ENCODE results near the gene FAM204A.

DNA sequence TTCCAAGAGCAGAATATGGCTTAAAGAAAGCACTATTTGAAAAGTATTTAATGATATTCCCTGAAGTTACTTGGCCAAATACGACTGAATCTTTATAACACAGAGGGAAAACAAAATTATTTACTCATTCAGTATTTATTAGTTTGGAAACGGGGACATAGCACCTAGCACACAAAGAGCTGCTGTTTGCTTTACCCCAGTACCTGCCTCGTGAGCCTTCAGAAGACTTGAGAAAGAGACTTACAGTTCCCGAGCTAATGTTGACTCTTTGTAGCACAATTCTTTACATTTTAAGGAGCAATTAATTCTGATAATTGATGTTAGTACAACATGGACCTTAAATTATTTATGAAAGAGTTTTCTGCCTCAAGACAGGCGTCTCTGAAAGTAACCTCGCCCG is 88.7 kb downstream of the FAM204A start:
- TF ChIP-seq FOXM1 (IDR thresholded peaks at IDR 0.05; ENCODE audit: borderline replicate concordance) (no peak), ELF4 (IDR thresholded peaks at IDR 0.05) (no peak), SP1 (IDR thresholded peaks at IDR 0.05) (no peak), NFRKB (IDR thresholded peaks at IDR 0.05) (no peak)

Measured in HEK293T (cell line).